Testis (tissue), 2 donors: ENCODE data around the gene MTA3.

Experiments
- CTCF ChIP-seq, 3 experiments: fragments of 450-650 bp in 2 of 3; fragments of 200-600 bp in 1 of 3; sonication (generic) in 1 of 3; IDR thresholded peaks; one replicate each; pipeline ENCODE4 v1.5.1; 2016 to 2019; ENCODE audit warnings: antibody characterized with exemption in 3 of 3, mild to moderate bottlenecking in 2 of 3, moderate library complexity in 1 of 3
- POLR2A ChIP-seq: fragments of 450-650 bp; IDR thresholded peaks from one replicate; pipeline ENCODE4 v1.6.1; 2017; ENCODE audit warnings: antibody characterized with exemption, mild to moderate bottlenecking, moderate library complexity

DNA sequence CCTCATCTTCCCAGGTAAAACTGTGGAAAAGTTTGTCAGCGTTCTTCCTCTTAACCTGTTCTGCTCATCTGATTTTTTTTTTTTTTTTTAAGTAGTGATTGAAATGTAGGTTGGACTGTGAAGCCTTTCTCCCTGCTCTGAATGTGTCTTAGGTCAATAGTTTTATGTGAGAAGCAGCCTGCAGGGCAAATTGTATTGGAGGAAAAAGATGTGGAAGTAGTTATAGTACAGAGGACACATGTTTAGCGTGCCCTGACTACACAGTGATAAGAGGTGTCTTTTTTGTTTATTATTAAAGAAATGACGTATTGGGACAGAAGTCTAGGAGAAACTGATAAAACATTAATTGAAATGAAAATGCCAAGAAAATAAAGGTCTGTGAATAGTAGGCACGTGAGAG, 1.5 kb downstream of the MTA3 start:
- TF ChIP-seq CTCF (IDR thresholded peaks at IDR 0.05) (no peak), POLR2A (no peak)
